Karpas-422 (cell line): ENCODE data around the gene CCNF. TPM values are rescaled to one million over a fixed set of nuclear protein-coding genes. Genes with fewer than 3 reads are reported as not detected.

Experiments used
- DNase-seq: peaks from one replicate; pipeline ENCODE4 v3.0.0-alpha.2; 2015
- H2AFZ ChIP-seq: fragments of 200-600 bp; sonication (generic); 2 replicates; pipeline ENCODE4 v1.6.1; 2014; ENCODE audit warnings: antibody characterized with exemption, low read length, mixed read lengths
- H3K27ac ChIP-seq: fragments of 200-600 bp; sonication (generic); 2 replicates; pipeline ENCODE4 v1.5.1; 2014; ENCODE audit warnings: mild to moderate bottlenecking, low read length, moderate library complexity
- H3K27me3 ChIP-seq: fragments of 200-600 bp; sonication (generic); 2 replicates; pipeline ENCODE4 v1.6.1; 2014; ENCODE audit warnings: low read length, mixed read lengths
- H3K36me3 ChIP-seq: fragments of 200-600 bp; sonication (generic); 2 replicates; pipeline ENCODE4 v1.6.1; 2014; ENCODE audit warnings: low read length, mixed read lengths; ENCODE audit not compliant: insufficient read depth
- H3K4me1 ChIP-seq: fragments of 200-600 bp; sonication (generic); 2 replicates; pipeline ENCODE4 v1.6.1; 2014; ENCODE audit warnings: mild to moderate bottlenecking, low read length, mixed read lengths
- H3K4me2 ChIP-seq: fragments of 200-600 bp; sonication (generic); 2 replicates; pipeline ENCODE4 v1.6.1; 2014; ENCODE audit warnings: low read length, low read depth, mild to moderate bottlenecking; ENCODE audit not compliant: poor library complexity, severe bottlenecking
- H3K4me3 ChIP-seq: fragments of 200-600 bp; sonication (generic); 2 replicates; pipeline ENCODE4 v1.5.1; 2014; ENCODE audit warnings: mild to moderate bottlenecking, antibody characterized with exemption, low read length, mixed read lengths
- H3K79me2 ChIP-seq: fragments of 200-600 bp; sonication (generic); 2 replicates; pipeline ENCODE4 v1.6.1; 2014; ENCODE audit warnings: mild to moderate bottlenecking, low read length, mixed read lengths
- H3K9ac ChIP-seq: fragments of 200-600 bp; sonication (generic); 2 replicates; pipeline ENCODE4 v1.6.0; 2014; ENCODE audit warnings: low read length
- H3K9me2 ChIP-seq: fragments of 200-600 bp; sonication (generic), shearing (Covaris generic); replicated peaks from 2 replicates; pipeline ENCODE4 v1.6.0; 2014; ENCODE audit warnings: mild to moderate bottlenecking, low read length, moderate library complexity; ENCODE audit not compliant: insufficient read depth
- H3K9me3 ChIP-seq: fragments of 300-700, 200-600 bp; sonication (generic); 2 replicates; pipeline ENCODE4 v1.6.1; 2014; ENCODE audit warnings: low read length, mixed read lengths
- H4K20me1 ChIP-seq: fragments of 200-600 bp; sonication (generic); 2 replicates; pipeline ENCODE4 v1.6.1; 2014; ENCODE audit warnings: mild to moderate bottlenecking, antibody characterized with exemption, low read length, low read depth; ENCODE audit not compliant: insufficient read depth
- total RNA-seq: library from RNA; depleted of rRNA; stranded (reverse); fragments of >200 nt; shearing (Covaris generic); gene quantifications from 2 replicates; pipeline ENCODE4 v1.2.3, GENCODE V29; 2014; ENCODE audit warnings: low replicate concordance

Gene CCNF
- total RNA-seq, 1 experiment from 2014 or later = 13.5 TPM

DNA sequence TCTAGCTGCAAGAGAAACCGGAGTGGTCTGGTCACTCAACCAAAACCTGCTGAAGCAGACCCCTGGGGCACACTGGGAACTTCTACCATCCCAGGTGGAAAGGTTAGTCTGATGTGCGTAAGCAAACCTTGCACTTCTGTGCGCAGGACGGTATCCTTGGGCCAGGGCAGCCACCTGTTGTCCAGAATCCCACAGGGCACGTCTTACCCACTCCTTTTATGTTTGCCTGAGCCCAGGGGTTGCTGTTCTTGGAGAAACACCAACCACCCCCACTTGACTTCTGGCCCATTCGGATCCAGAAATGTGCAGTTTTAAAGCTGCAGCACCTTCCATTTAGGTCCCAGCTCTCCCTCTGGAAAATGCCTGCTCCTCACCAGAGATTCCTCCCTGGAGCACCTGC, 64.4 kb downstream of the CCNF start:
- Histone ChIP-seq H3K4me3 (no peak overlapping the region), H2AFZ (no peak overlapping the region), H3K79me2 (peaks cover 10% of the 10 kb centered on the region; the same call in 1 of the 2 replicates), H3K36me3 (no peaks in the 10 kb centered on the region), H3K9ac (no peak overlapping the region), H3K9me3 (no peaks in the 10 kb centered on the region), H3K4me1 (no peaks in the 10 kb centered on the region), H3K27ac (no peak overlapping the region), H3K9me2 (no peaks in the 10 kb centered on the region), H3K4me2 (no peak overlapping the region), H3K27me3 (no peaks in the 10 kb centered on the region), H4K20me1 (no peaks in the 10 kb centered on the region)
- DNase-seq = no peak

GRCh38 chr16:2494616-2495015, 65.4 kb downstream of the CCNF start:
- Histone ChIP-seq H4K20me1 (no peaks in the 10 kb centered on the region), H3K4me3 (no peak overlapping the region), H3K9me2 (no peaks in the 10 kb centered on the region), H3K79me2 (peaks cover 10% of the 10 kb centered on the region; the same call in 1 of the 2 replicates), H3K36me3 (no peaks in the 10 kb centered on the region), H3K9me3 (no peaks in the 10 kb centered on the region), H2AFZ (no peak overlapping the region), H3K27me3 (no peaks in the 10 kb centered on the region), H3K9ac (no peak overlapping the region), H3K4me2 (no peak overlapping the region), H3K4me1 (no peaks in the 10 kb centered on the region), H3K27ac (no peak overlapping the region)
- no peak for DNase-seq

GRCh38 chr16:2495041-2495440, 65.8 kb downstream of the CCNF start:
- Histone ChIP-seq H3K79me2 (peaks cover 8% of the 10 kb centered on the region; the same call in 1 of the 2 replicates), H3K27me3 (no peaks in the 10 kb centered on the region), H3K4me3 (no peak overlapping the region), H2AFZ (no peak overlapping the region), H3K4me1 (no peaks in the 10 kb centered on the region), H3K27ac (no peak overlapping the region), H3K4me2 (no peak overlapping the region), H3K9ac (no peak overlapping the region), H4K20me1 (no peaks in the 10 kb centered on the region), H3K9me3 (no peaks in the 10 kb centered on the region), H3K36me3 (no peaks in the 10 kb centered on the region), H3K9me2 (no peaks in the 10 kb centered on the region)
- no peak for DNase-seq

DNA sequence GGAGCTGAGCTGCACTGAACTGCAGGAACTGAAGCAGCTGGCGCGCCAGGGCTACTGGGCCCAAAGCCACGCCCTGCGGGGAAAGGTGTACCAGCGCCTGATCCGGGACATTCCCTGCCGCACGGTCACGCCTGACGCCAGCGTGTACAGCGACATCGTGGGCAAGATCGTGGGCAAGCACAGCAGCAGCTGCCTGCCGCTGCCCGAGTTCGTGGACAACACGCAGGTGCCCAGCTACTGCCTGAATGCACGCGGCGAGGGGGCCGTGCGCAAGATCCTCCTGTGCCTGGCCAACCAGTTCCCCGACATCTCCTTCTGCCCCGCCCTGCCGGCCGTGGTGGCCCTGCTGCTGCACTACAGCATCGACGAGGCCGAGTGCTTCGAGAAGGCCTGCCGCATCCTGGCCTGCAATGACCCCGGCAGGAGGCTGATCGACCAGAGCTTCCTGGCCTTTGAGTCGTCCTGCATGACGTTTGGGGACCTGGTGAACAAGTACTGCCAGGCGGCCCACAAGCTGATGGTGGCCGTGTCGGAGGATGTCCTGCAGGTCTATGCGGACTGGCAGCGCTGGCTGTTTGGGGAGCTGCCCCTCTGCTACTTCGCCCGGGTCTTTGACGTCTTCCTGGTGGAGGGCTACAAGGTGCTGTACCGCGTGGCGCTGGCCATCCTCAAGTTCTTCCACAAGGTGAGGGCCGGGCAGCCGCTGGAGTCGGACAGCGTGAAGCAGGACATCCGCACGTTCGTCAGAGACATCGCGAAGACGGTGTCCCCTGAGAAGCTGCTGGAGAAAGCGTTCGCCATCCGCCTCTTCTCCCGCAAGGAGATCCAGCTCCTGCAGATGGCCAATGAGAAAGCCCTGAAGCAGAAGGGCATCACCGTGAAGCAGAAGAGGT, 67.2 kb downstream of the CCNF start:
- Histone ChIP-seq H3K27ac (no peak overlapping the region), H3K9me2 (no peaks in the 10 kb centered on the region), H3K27me3 (no peaks in the 10 kb centered on the region), H3K4me3 (no peak overlapping the region), H3K79me2 (no peaks in the 10 kb centered on the region; the same call in 1 of the 2 replicates), H3K4me2 (no peak overlapping the region), H2AFZ (no peak overlapping the region), H3K9ac (no peak overlapping the region), H3K4me1 (peaks cover 6% of the 10 kb centered on the region), H4K20me1 (0 out of 2 replicates have a peak, but pooled peaks cover 2% of the 10 kb centered on the region), H3K9me3 (no peaks in the 10 kb centered on the region), H3K36me3 (no peaks in the 10 kb centered on the region)
- no peak for DNase-seq

DNA sequence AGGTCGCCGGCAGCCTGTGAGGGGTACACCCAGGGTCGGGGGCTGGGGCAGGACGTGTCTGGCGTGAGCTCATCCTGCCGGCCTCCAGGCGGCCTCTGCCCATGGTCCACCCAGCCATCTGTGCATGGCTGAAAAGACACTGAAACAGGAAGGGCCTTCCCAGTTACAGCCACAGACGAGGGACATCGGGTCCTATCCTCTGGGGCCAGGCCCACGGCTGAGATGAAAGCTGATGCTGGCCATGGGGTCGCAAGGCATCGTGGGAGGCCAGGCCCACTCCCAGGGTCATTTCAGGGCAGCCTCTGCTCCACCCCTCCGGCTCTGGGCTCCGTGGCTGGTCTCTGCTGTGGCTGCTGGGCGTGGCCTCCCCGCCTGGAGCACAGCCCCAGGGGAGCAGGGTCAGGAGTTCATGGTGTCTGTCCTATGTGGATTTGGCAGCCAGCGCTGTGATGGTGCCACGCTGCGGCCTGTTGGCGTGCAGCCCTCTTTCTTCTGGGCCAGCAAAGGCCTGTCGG, 67.9 kb downstream of the CCNF start:
- Histone ChIP-seq H3K27ac (no peak overlapping the region), H2AFZ (no peak overlapping the region), H3K4me1 (peaks cover 8% of the 10 kb centered on the region), H3K4me2 (no peak overlapping the region), H3K9me3 (no peaks in the 10 kb centered on the region), H3K79me2 (no peaks in the 10 kb centered on the region; the same call in 1 of the 2 replicates), H3K27me3 (no peaks in the 10 kb centered on the region), H3K9ac (no peak overlapping the region), H3K36me3 (peaks cover 2% of the 10 kb centered on the region; the same call in 1 of the 2 replicates), H3K4me3 (no peak overlapping the region), H4K20me1 (0 out of 2 replicates have a peak, but pooled peaks cover 6% of the 10 kb centered on the region), H3K9me2 (no peaks in the 10 kb centered on the region)
- no peak for DNase-seq

- Histone ChIP-seq H3K4me2 (no peak overlapping the region), H3K9ac (no peak overlapping the region), H3K27ac (no peak overlapping the region), H3K4me1 (peaks cover 8% of the 10 kb centered on the region), H3K9me2 (no peaks in the 10 kb centered on the region), H3K4me3 (no peak overlapping the region), H2AFZ (no peak overlapping the region), H3K79me2 (no peaks in the 10 kb centered on the region), H4K20me1 (0 out of 2 replicates have a peak, but pooled peaks cover 6% of the 10 kb centered on the region), H3K27me3 (no peaks in the 10 kb centered on the region), H3K36me3 (peaks cover 2% of the 10 kb centered on the region; the same call in 1 of the 2 replicates), H3K9me3 (no peaks in the 10 kb centered on the region)
- DNase-seq = no peak
Observed at GRCh38 chr16:2497695-2498484, 68.6 kb downstream of the CCNF start.

GRCh38 chr16:2498531-2499253, 69.4 kb downstream of the CCNF start:
- Histone ChIP-seq H3K4me2 (no peak overlapping the region), H3K27ac (no peak overlapping the region), H3K4me1 (peaks cover 8% of the 10 kb centered on the region), H3K4me3 (no peak overlapping the region), H3K79me2 (no peaks in the 10 kb centered on the region), H2AFZ (no peak overlapping the region), H3K9ac (no peak overlapping the region), H4K20me1 (0 out of 2 replicates have a peak, but pooled peaks cover 6% of the 10 kb centered on the region), H3K9me2 (no peaks in the 10 kb centered on the region), H3K36me3 (peaks cover 2% of the 10 kb centered on the region; the same call in 1 of the 2 replicates), H3K9me3 (no peaks in the 10 kb centered on the region), H3K27me3 (no peaks in the 10 kb centered on the region)
- DNase-seq = no peak
